ENCODE data around the gene BLOC1S3. TPM values are rescaled to one million over a fixed set of nuclear protein-coding genes. Genes with fewer than 3 reads are reported as not detected.

BLOC1S3 gene
- total RNA-seq, 6 experiments from 2014 or later: 4.7 to 17.0 (median 6.1) TPM

- H3K27me3 ChIP-seq: no peaks in the 10 kb centered on the region
- no peaks in the 10 kb centered on the region for H3K4me1 ChIP-seq
- H3K36me3 ChIP-seq: no peaks in the 10 kb centered on the region
- DNase-seq (no peak), ATAC-seq (peak; percentile 57 to 70 (median 59))
- H3K27ac ChIP-seq: peak overlapping the region in 1 of 3 donors; percentile 21
- intact Hi-C loops (cut with DNase I): no loop called here
- no peaks in the 10 kb centered on the region for H3K9me3 ChIP-seq
- 42% methylated on average over 7 of the region's 7 CpGs for WGBS (ENCODE audit: insufficient coverage, low coverage, low lambda C conversion rate, missing lambda C conversion rate)
- H3K4me3 ChIP-seq: no peak overlapping the region
- no peak for TF ChIP-seq POLR2A (IDR thresholded peaks at IDR 0.05)
- TF ChIP-seq CTCF (IDR thresholded peaks at IDR 0.05): no peak
Measured at GRCh38 chr19:45171211-45171623, 7.4 kb upstream of the BLOC1S3 start.

- WGBS (ENCODE audit: insufficient coverage, low coverage, low lambda C conversion rate, missing lambda C conversion rate): no CpG with 5 or more reads among the region's 4 CpGs
- no peak overlapping the region for H3K4me3 ChIP-seq
- ATAC-seq: no peak
- intact Hi-C loops (cut with DNase I): no loop called here
- H3K4me1 ChIP-seq: peaks cover 0 to 3% (median 1%) of the 10 kb centered on the region in 4 donors
- H3K27me3 ChIP-seq: no peaks in the 10 kb centered on the region
- TF ChIP-seq POLR2A (IDR thresholded peaks at IDR 0.05) (no peak), CTCF (IDR thresholded peaks at IDR 0.05) (no peak)
- no peak overlapping the region for H3K27ac ChIP-seq
- no peaks in the 10 kb centered on the region for H3K36me3 ChIP-seq
- H3K9me3 ChIP-seq: no peaks in the 10 kb centered on the region
- DNase-seq: no peak
Measured at GRCh38 chr19:45172173-45172572, 6.4 kb upstream of the BLOC1S3 start.

GRCh38 chr19:45172611-45173208, 5.9 kb upstream of the BLOC1S3 start:
- Histone ChIP-seq H3K36me3 (no peaks in the 10 kb centered on the region), H3K27ac (no peak overlapping the region), H3K4me1 (peaks cover 0 to 8% (median 4%) of the 10 kb centered on the region in 4 donors), H3K4me3 (no peak overlapping the region), H3K9me3 (no peaks in the 10 kb centered on the region), H3K27me3 (no peaks in the 10 kb centered on the region)
- DNase-seq: no peak
- 91% methylated on average over 4 of the region's 18 CpGs for WGBS (ENCODE audit: insufficient coverage, low coverage, low lambda C conversion rate, missing lambda C conversion rate)
- intact Hi-C loops (cut with DNase I): no loop called here
- ATAC-seq: no peak
- TF ChIP-seq POLR2A (IDR thresholded peaks at IDR 0.05): no peak
- TF ChIP-seq CTCF (IDR thresholded peaks at IDR 0.05): no peak

- no peak overlapping the region for H3K27ac ChIP-seq
- H3K9me3 ChIP-seq: no peaks in the 10 kb centered on the region
- H3K4me1 ChIP-seq: peaks cover 0 to 8% (median 4%) of the 10 kb centered on the region in 4 donors
- intact Hi-C loops (cut with DNase I): no loop called here
- DNase-seq: no peak
- TF ChIP-seq CTCF (IDR thresholded peaks at IDR 0.05) (no peak), POLR2A (IDR thresholded peaks at IDR 0.05) (no peak)
- no peak overlapping the region for H3K4me3 ChIP-seq
- no peaks in the 10 kb centered on the region for H3K36me3 ChIP-seq
- WGBS (ENCODE audit: insufficient coverage, low coverage, low lambda C conversion rate, missing lambda C conversion rate): 63% methylated on average over 4 of the region's 12 CpGs
- H3K27me3 ChIP-seq: no peaks in the 10 kb centered on the region
- no peak for ATAC-seq
Measured at GRCh38 chr19:45173816-45174215, 4.8 kb upstream of the BLOC1S3 start.

Measured in right lobe of liver (tissue), 6 donors.